ENCODE results near the gene COL5A3.

- TF ChIP-seq CTCF (IDR thresholded peaks at IDR 0.05), result no peak
- TF ChIP-seq MAX (IDR thresholded peaks at IDR 0.05; ENCODE audit: low read depth), result no peak
- no peak for TF ChIP-seq EP300 (IDR thresholded peaks at IDR 0.05; ENCODE audit: borderline replicate concordance in 1 of 2, low read depth in 1 of 2, low read length in 1 of 2)
- no peak for TF ChIP-seq USF2 (IDR thresholded peaks at IDR 0.05; ENCODE audit: borderline replicate concordance, low read depth, low read length)
- TF ChIP-seq PBX3 (IDR thresholded peaks at IDR 0.05), result no peak
- no peak for TF ChIP-seq NFIC (IDR thresholded peaks at IDR 0.05; ENCODE audit: borderline replicate concordance)
- TF ChIP-seq POLR2AphosphoS5 (IDR thresholded peaks at IDR 0.05; ENCODE audit: low read depth, low read length), result no peak
- TF ChIP-seq RCOR1 (IDR thresholded peaks at IDR 0.05; ENCODE audit: low read length), result no peak
- no peak for TF ChIP-seq SMC3 (IDR thresholded peaks at IDR 0.05; ENCODE audit: low read depth, low read length)
- no peak for TF ChIP-seq FOSL2 (IDR thresholded peaks at IDR 0.05; ENCODE audit: borderline replicate concordance, low read depth)
- TF ChIP-seq ELF1 (IDR thresholded peaks at IDR 0.05), result no peak
These were observed 73.3 kb downstream of the COL5A3 start for GRCh38 chr19:9937001-9937411.

Measured in SK-N-SH (cell line).